GM23248 (cell line): ENCODE measurements around the gene FAM83F. TPM values are rescaled to one million over a fixed set of nuclear protein-coding genes. Genes with fewer than 3 reads are reported as not detected.

Source experiments
- DNase-seq: peaks from one replicate; pipeline ENCODE4 v3.0.0-alpha.2; 2015
- H2AFZ ChIP-seq: fragments of 200-600 bp; sonication (generic); 2 replicates; pipeline ENCODE4 v1.6.1; 2016; ENCODE audit warnings: antibody characterized with exemption
- H3F3A ChIP-seq: fragments of 200-600 bp; sonication (generic); 2 replicates; pipeline ENCODE4 v1.6.1; 2016; ENCODE audit warnings: mild to moderate bottlenecking, antibody characterized with exemption, mixed run types; ENCODE audit not compliant: insufficient read depth
- H3K27ac ChIP-seq: fragments of 200-600 bp; sonication (generic); 2 replicates; pipeline ENCODE4 v1.5.1; 2016; ENCODE audit warnings: mild to moderate bottlenecking
- H3K27me3 ChIP-seq: fragments of 200-600 bp; sonication (generic); replicated peaks from 2 replicates; pipeline ENCODE4 v1.6.1; 2016; ENCODE audit warnings: mild to moderate bottlenecking; ENCODE audit not compliant: insufficient read depth
- H3K36me3 ChIP-seq: fragments of 200-600 bp; sonication (generic); 2 replicates; pipeline ENCODE4 v1.6.1; 2016; ENCODE audit warnings: low read depth, mild to moderate bottlenecking
- H3K4me1 ChIP-seq: fragments of 200-600 bp; sonication (generic); 2 replicates; pipeline ENCODE4 v1.6.1; 2016; ENCODE audit warnings: mild to moderate bottlenecking; ENCODE audit not compliant: insufficient read depth
- H3K4me2 ChIP-seq: fragments of 200-600 bp; sonication (generic); one replicate; pipeline ENCODE4 v1.6.1; 2016; ENCODE audit warnings: mild to moderate bottlenecking; ENCODE audit not compliant: unreplicated experiment
- H3K4me3 ChIP-seq: fragments of 200-600 bp; sonication (generic); 2 replicates; pipeline ENCODE4 v1.5.1; 2016; ENCODE audit warnings: mild to moderate bottlenecking
- H3K79me2 ChIP-seq: fragments of 200-600 bp; sonication (generic); 2 replicates; pipeline ENCODE4 v1.6.1; 2016; ENCODE audit warnings: mild to moderate bottlenecking; ENCODE audit not compliant: insufficient read depth
- H3K9ac ChIP-seq: fragments of 200-600 bp; sonication (generic); 2 replicates; pipeline ENCODE4 v1.6.1; 2016; ENCODE audit warnings: mild to moderate bottlenecking
- H3K9me2 ChIP-seq: fragments of 200-600 bp; sonication (generic); 2 replicates; pipeline ENCODE4 v1.6.1; 2016; ENCODE audit warnings: mixed run types, mild to moderate bottlenecking, moderate library complexity; ENCODE audit not compliant: insufficient read depth
- H3K9me3 ChIP-seq: fragments of 200-600 bp; sonication (generic); one replicate; pipeline ENCODE4 v1.6.1; 2017; ENCODE audit warnings: low read depth
- H4K20me1 ChIP-seq: fragments of 200-600 bp; sonication (generic); 2 replicates; pipeline ENCODE4 v1.6.0; 2016; ENCODE audit not compliant: insufficient read depth
- EZH2 ChIP-seq: fragments of 200-600 bp; sonication (generic); IDR thresholded peaks from 2 replicates; pipeline ENCODE4 v1.6.1; 2018; ENCODE audit warnings: antibody characterized with exemption, mild to moderate bottlenecking; ENCODE audit not compliant: insufficient read depth, poor library complexity, severe bottlenecking
- EZH2phosphoT487 ChIP-seq: fragments of 200-600 bp; sonication (generic); IDR thresholded peaks from 2 replicates; pipeline ENCODE4 v1.6.1; 2018; ENCODE audit warnings: antibody characterized with exemption, moderate library complexity, mild to moderate bottlenecking, low read depth; ENCODE audit not compliant: insufficient read depth
- WGBS, 2 experiments: methylation state at CpG; one replicate each; pipeline ENCODE4 v1.1.6; 2015 to 2017; ENCODE audit warnings: low lambda C conversion rate in 2 of 2, low coverage in 1 of 2; ENCODE audit errors: missing lambda C conversion rate in 2 of 2; 5-methylcytosine and 5-hydroxymethylcytosine counted together
- in situ Hi-C: fragments of 300-500 bp; cut with MboI; formaldehyde crosslinking; loops from 2 replicates; pipeline ENCODE4 v1.15.0; 2020
- polyA plus RNA-seq: library from polyadenylated mRNA; unstranded; fragments of >200 nt; fragmentation: Nextera tagmentation; extraction: Ambion mirVana; gene quantifications from 2 replicates; pipeline ENCODE4 v1.2.1, GENCODE V29; 2016
- total RNA-seq: library from RNA; depleted of rRNA; stranded (reverse); fragments of >200 nt; shearing (Covaris generic); gene quantifications from 2 replicates; pipeline ENCODE4 v1.2.3, GENCODE V29; 2014

Gene FAM83F
- total and polyA plus RNA-seq, 2 experiments from 2014 or later = not detected

DNA sequence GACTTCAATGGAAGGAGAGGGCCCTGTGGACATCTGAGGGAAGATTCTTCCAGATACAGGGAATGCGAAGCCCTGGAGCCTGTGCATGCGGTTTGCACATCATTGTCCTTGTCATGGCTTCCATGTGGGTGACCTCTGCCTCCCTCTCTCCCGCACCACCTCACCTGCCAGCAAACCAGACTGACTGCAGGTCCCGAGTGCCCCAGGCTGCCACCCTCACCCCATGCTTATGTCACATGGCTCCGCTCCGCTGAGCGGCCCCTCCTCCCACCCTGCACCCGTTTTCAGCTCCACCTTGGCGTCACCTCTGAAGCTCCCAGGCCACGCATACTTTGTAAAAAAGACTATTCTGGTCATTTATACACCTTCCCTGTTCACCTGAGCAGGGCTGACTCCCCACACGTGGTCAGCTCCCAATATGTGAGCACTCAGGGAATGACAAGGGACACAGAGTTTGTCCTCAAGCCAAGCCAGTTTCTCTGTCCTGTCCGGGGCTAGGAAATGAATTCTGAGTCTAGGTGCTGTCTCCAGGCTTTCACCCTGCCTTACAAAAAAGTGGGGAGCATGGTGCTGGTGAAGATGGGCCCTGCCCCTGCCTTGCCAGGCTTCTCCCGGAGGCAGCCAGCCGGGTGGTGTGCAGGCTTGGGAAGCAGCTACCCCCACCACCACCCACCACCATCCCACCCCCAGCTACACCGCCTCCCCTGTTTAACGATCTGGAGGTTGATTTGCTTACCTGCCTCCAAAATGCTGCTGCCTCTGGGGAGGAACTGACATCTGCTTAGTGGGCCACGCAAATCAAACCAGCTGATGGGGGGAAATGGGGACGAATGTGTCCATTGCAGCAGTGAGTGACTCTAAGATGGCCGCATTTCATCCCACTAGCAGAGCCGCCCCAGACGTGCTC, 32.7 kb downstream of the FAM83F start:
- no peak overlapping the region for H3K9ac ChIP-seq
- H3F3A ChIP-seq = no peaks in the 10 kb centered on the region
- H3K4me1 ChIP-seq = no peaks in the 10 kb centered on the region
- H3K79me2 ChIP-seq = no peaks in the 10 kb centered on the region
- H3K27ac ChIP-seq = no peak overlapping the region
- H3K4me2 ChIP-seq = no peak overlapping the region
- H2AFZ ChIP-seq = no peak overlapping the region
- no peaks in the 10 kb centered on the region for H3K9me3 ChIP-seq
- no peaks in the 10 kb centered on the region for H3K27me3 ChIP-seq
- WGBS, 2 experiments = 72 to 79% methylated on average over 20 to 21 of the region's 21 CpGs
- TF ChIP-seq EZH2phosphoT487 = no peak
- TF ChIP-seq EZH2 = no peak
- no peaks in the 10 kb centered on the region for H3K9me2 ChIP-seq
- no peaks in the 10 kb centered on the region for H3K36me3 ChIP-seq
- H3K4me3 ChIP-seq = no peak overlapping the region
- no peak for DNase-seq
- in situ Hi-C loops = no loop called here
- H4K20me1 ChIP-seq = no peaks in the 10 kb centered on the region

DNA sequence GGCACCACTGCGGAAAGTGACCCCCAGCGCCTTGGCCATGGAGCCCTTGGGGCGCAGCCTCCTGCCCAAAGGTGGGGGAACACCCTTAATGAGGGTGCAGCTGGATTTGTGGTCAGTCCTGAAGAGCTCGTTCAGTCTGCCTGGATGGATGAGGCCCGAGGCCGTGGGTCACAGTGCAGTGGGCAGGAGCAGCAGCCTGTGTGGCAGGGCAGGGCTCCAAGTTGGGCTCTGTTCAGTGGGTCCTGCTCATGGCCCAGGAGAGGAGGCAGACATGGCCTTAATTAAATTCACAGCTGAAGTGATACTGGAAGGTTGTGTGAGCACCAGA, 33.3 kb downstream of the FAM83F start:
- Histone ChIP-seq H3K9me3 (no peaks in the 10 kb centered on the region), H3K9me2 (no peaks in the 10 kb centered on the region), H2AFZ (no peak overlapping the region), H3K4me1 (no peaks in the 10 kb centered on the region), H3K4me2 (no peak overlapping the region), H3K36me3 (no peaks in the 10 kb centered on the region), H3K9ac (no peak overlapping the region), H3K27ac (no peak overlapping the region), H3K27me3 (no peaks in the 10 kb centered on the region), H4K20me1 (no peaks in the 10 kb centered on the region), H3K4me3 (no peak overlapping the region), H3F3A (no peaks in the 10 kb centered on the region), H3K79me2 (no peaks in the 10 kb centered on the region)
- TF ChIP-seq EZH2phosphoT487 = no peak
- no peak for TF ChIP-seq EZH2
- 77 to 88% methylated on average over 6 of the region's 6 CpGs for WGBS, 2 experiments
- in situ Hi-C loops = no loop called here
- no peak for DNase-seq

- TF ChIP-seq EZH2phosphoT487 (no peak), EZH2 (no peak)
- whole genome bisulfite sequencing, 2 experiments = 72 to 78% methylated on average over 19 of the region's 19 CpGs
- no peak for DNase-seq
- H3K4me3 ChIP-seq = no peak overlapping the region
- H3F3A ChIP-seq = no peaks in the 10 kb centered on the region
- no peaks in the 10 kb centered on the region for H3K27me3 ChIP-seq
- H3K4me2 ChIP-seq = no peak overlapping the region
- no peak overlapping the region for H3K9ac ChIP-seq
- H3K36me3 ChIP-seq = no peaks in the 10 kb centered on the region
- H4K20me1 ChIP-seq = no peaks in the 10 kb centered on the region
- no peak overlapping the region for H2AFZ ChIP-seq
- no peak overlapping the region for H3K27ac ChIP-seq
- no peaks in the 10 kb centered on the region for H3K9me3 ChIP-seq
- H3K9me2 ChIP-seq = no peaks in the 10 kb centered on the region
- H3K79me2 ChIP-seq = no peaks in the 10 kb centered on the region
- in situ Hi-C loops = no loop called here
- no peaks in the 10 kb centered on the region for H3K4me1 ChIP-seq
Measured at GRCh38 chr22:40029189-40029890, 34.6 kb downstream of the FAM83F start.

DNA sequence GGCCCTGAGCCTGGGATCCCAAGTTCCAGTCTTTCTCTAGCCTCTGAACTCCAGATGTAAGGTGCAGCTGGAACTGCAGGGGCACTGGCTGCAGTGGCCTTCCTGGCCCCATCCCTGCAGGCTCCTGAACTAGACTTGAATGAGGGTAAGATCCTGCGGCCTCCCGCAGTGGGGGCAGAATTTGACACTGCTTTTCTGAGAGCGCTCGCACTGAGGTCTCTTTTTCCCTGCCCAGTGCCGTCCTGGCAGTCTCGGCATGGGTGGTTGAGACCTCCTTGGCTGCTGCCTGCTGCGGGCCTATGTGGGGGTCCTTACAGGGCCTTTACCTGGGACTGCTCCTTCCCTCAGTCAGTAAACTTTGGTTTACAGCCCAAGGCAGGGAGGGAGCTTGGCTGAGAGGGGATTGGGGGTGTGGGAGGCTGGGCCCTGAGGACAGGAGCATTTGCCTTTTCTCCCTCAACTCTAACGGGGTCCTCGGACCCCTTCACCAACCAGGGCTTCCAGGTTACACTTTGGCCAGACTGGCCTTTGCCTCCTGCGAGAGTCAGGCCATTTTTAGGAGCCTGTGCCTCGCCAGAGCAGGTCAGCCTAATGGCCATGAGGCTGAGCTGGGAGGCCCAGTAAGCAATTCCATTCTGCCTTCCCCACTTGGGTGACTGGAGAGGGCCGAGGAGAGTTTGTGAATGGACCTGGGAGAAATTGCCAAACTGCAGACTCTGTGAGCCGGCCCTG, 35.4 kb downstream of the FAM83F start:
- H3K36me3 ChIP-seq = no peaks in the 10 kb centered on the region
- H3K9me2 ChIP-seq = no peaks in the 10 kb centered on the region
- H3K4me2 ChIP-seq = no peak overlapping the region
- no peaks in the 10 kb centered on the region for H3K79me2 ChIP-seq
- H3K27ac ChIP-seq = no peak overlapping the region
- no peak for TF ChIP-seq EZH2
- TF ChIP-seq EZH2phosphoT487 = no peak
- no peaks in the 10 kb centered on the region for H4K20me1 ChIP-seq
- H3K9ac ChIP-seq = no peak overlapping the region
- WGBS, 2 experiments = 82 to 86% methylated on average over 13 of the region's 13 CpGs
- in situ Hi-C loops = no loop called here
- H3K4me3 ChIP-seq = no peak overlapping the region
- no peaks in the 10 kb centered on the region for H3K9me3 ChIP-seq
- H2AFZ ChIP-seq = no peak overlapping the region
- H3K27me3 ChIP-seq = 0 out of 2 replicates have a peak, but pooled peaks cover 4% of the 10 kb centered on the region
- H3F3A ChIP-seq = no peaks in the 10 kb centered on the region
- no peak for DNase-seq
- no peaks in the 10 kb centered on the region for H3K4me1 ChIP-seq
